ENCODE measurements around the gene PDZRN4.

GRCh38 chr12:41438854-41439541, 250.9 kb downstream of the PDZRN4 start:
- TF ChIP-seq POLR2A (IDR thresholded peaks at IDR 0.05), result no peak
- no peak for TF ChIP-seq CTCF (IDR thresholded peaks at IDR 0.05 in 8 of 11, conservative IDR thresholded peaks at IDR 0.05 in 3 of 11)
- TF ChIP-seq POLR2AphosphoS5 (IDR thresholded peaks at IDR 0.05), result no peak

All from spleen (tissue), 7 donors.